Skeletal muscle tissue (tissue), 4 donors: Measurements from ENCODE around the gene SAPCD2. TPM values are rescaled to one million over a fixed set of nuclear protein-coding genes. Genes with fewer than 3 reads are reported as not detected.
"Not testable (repeated sequence)": the region's sequence is repeated elsewhere in the genome, so short reads cannot be mapped to it uniquely, and the experiment has no call there.

ENCODE experiments used
- H3K27ac ChIP-seq: one replicate; pipeline ENCODE4 v1.7.0; 2013; ENCODE audit warnings: mild to moderate bottlenecking, low read depth, low read length, inconsistent platforms
- H3K27me3 ChIP-seq, 3 donors: one replicate each; pipeline ENCODE4 v1.7.0; 2013; ENCODE audit warnings: low read length in 3 of 3; ENCODE audit not compliant: control insufficient read depth in 3 of 3, insufficient read depth in 3 of 3
- H3K36me3 ChIP-seq, 3 donors: one replicate each; pipeline ENCODE4 v1.7.0; 2013; ENCODE audit warnings: low read length in 3 of 3; ENCODE audit not compliant: control insufficient read depth in 3 of 3, insufficient read depth in 3 of 3
- H3K4me1 ChIP-seq, 3 donors: one replicate each; pipeline ENCODE4 v1.7.0; 2013; ENCODE audit warnings: low read length in 3 of 3, mild to moderate bottlenecking in 3 of 3; ENCODE audit not compliant: control insufficient read depth in 3 of 3, insufficient read depth in 3 of 3
- H3K4me3 ChIP-seq, 3 donors: one replicate each; pipeline ENCODE4 v1.7.0; 2013; ENCODE audit warnings: low read length in 3 of 3
- H3K9ac ChIP-seq, 3 donors: one replicate each; pipeline ENCODE4 v1.7.0; 2013; ENCODE audit warnings: low read length in 3 of 3, mild to moderate bottlenecking in 3 of 3, moderate library complexity in 2 of 3, low read depth in 1 of 3
- H3K9me3 ChIP-seq, 3 donors: one replicate each; pipeline ENCODE4 v1.7.0; 2013; ENCODE audit warnings: low read length in 3 of 3; ENCODE audit not compliant: control insufficient read depth in 3 of 3
- total RNA-seq: library from RNA; depleted of rRNA; stranded (reverse); fragments of >200 nt; gene quantifications from one replicate; pipeline ENCODE4 v1.2.3, GENCODE V29; 2014
- donor health status: Osteomylitis.

The SAPCD2 gene
- total RNA-seq, 1 donor from 2014 or later: 1.0 TPM

- peaks cover 5 to 18% (median 11%) of the 10 kb centered on the region in 3 donors for H3K27me3 ChIP-seq
- H3K36me3 ChIP-seq: no peaks in the 10 kb centered on the region
- H3K4me1 ChIP-seq: peaks cover 0 to 11% (median 4%) of the 10 kb centered on the region in 3 donors
- no peaks in the 10 kb centered on the region for H3K9me3 ChIP-seq
- no peak overlapping the region for H3K27ac ChIP-seq
- H3K4me3 ChIP-seq: no peak overlapping the region
- no peak overlapping the region for H3K9ac ChIP-seq
These were observed 4.9 kb downstream of the SAPCD2 start for GRCh38 chr9:137065336-137065967.

- Histone ChIP-seq H3K4me3 (no peak overlapping the region), H3K4me1 (peaks cover 0 to 11% (median 4%) of the 10 kb centered on the region in 3 donors), H3K27ac (no peak overlapping the region), H3K36me3 (no peaks in the 10 kb centered on the region), H3K9me3 (no peaks in the 10 kb centered on the region), H3K27me3 (peaks cover 5 to 18% (median 11%) of the 10 kb centered on the region in 3 donors), H3K9ac (no peak overlapping the region)
These were observed 5.5 kb downstream of the SAPCD2 start for GRCh38 chr9:137064880-137065164.

- Histone ChIP-seq H3K36me3 (no peaks in the 10 kb centered on the region), H3K9me3 (no peaks in the 10 kb centered on the region), H3K4me3 (no peak overlapping the region), H3K27me3 (peaks cover 5 to 14% (median 8%) of the 10 kb centered on the region in 3 donors), H3K27ac (no peak overlapping the region), H3K9ac (no peak overlapping the region), H3K4me1 (peaks cover 0 to 6% (median 2%) of the 10 kb centered on the region in 3 donors)
These were observed 6.1 kb downstream of the SAPCD2 start for GRCh38 chr9:137064027-137064879.

GRCh38 chr9:137063311-137064026 lies 6.9 kb downstream of the SAPCD2 start:
- H3K9ac ChIP-seq: no peak overlapping the region
- peaks cover 0 to 3% (median 2%) of the 10 kb centered on the region in 3 donors for H3K4me1 ChIP-seq
- no peaks in the 10 kb centered on the region for H3K9me3 ChIP-seq
- peaks cover 0 to 6% (median 4%) of the 10 kb centered on the region in 3 donors for H3K27me3 ChIP-seq
- no peak overlapping the region for H3K27ac ChIP-seq
- no peaks in the 10 kb centered on the region for H3K36me3 ChIP-seq
- no peak overlapping the region for H3K4me3 ChIP-seq

- H3K27me3 ChIP-seq, H3K4me1 ChIP-seq, H3K9ac ChIP-seq, H3K27ac ChIP-seq, H3K36me3 ChIP-seq, H3K4me3 ChIP-seq, H3K9me3 ChIP-seq: not testable (repeated sequence)
These were observed 7.6 kb downstream of the SAPCD2 start for GRCh38 chr9:137062798-137063197.

GRCh38 chr9:137062384-137062783 lies 8.0 kb downstream of the SAPCD2 start:
- peaks cover 0 to 4% (median 0%) of the 10 kb centered on the region in 3 donors for H3K27me3 ChIP-seq
- H3K4me1 ChIP-seq: peaks cover 0 to 3% (median 2%) of the 10 kb centered on the region in 3 donors
- no peaks in the 10 kb centered on the region for H3K36me3 ChIP-seq
- H3K9ac ChIP-seq: no peak overlapping the region
- no peak overlapping the region for H3K27ac ChIP-seq
- no peak overlapping the region for H3K4me3 ChIP-seq
- H3K9me3 ChIP-seq: no peaks in the 10 kb centered on the region

GRCh38 chr9:137058521-137059234 lies 11.7 kb downstream of the SAPCD2 start:
- H3K9me3 ChIP-seq: no peaks in the 10 kb centered on the region
- H3K27ac ChIP-seq: no peak overlapping the region
- H3K36me3 ChIP-seq: no peaks in the 10 kb centered on the region
- peaks cover 19 to 25% (median 25%) of the 10 kb centered on the region in 3 donors for H3K27me3 ChIP-seq
- peaks cover 15 to 22% (median 16%) of the 10 kb centered on the region in 3 donors for H3K4me1 ChIP-seq
- H3K9ac ChIP-seq: no peak overlapping the region
- H3K4me3 ChIP-seq: no peak overlapping the region

- Histone ChIP-seq H3K4me1 (peaks cover 20 to 29% (median 22%) of the 10 kb centered on the region in 3 donors), H3K9me3 (no peaks in the 10 kb centered on the region), H3K27ac (no peak overlapping the region), H3K27me3 (peaks cover 26 to 35% (median 33%) of the 10 kb centered on the region in 3 donors), H3K4me3 (no peak overlapping the region), H3K9ac (no peak overlapping the region), H3K36me3 (no peaks in the 10 kb centered on the region)
These were observed 12.8 kb downstream of the SAPCD2 start for GRCh38 chr9:137057545-137057944.

GRCh38 chr9:137056739-137057415 lies 13.5 kb downstream of the SAPCD2 start:
- Histone ChIP-seq H3K27me3 (peaks cover 31 to 40% (median 39%) of the 10 kb centered on the region in 3 donors), H3K36me3 (no peaks in the 10 kb centered on the region), H3K27ac (no peak overlapping the region), H3K9me3 (no peaks in the 10 kb centered on the region), H3K9ac (no peak overlapping the region), H3K4me3 (no peak overlapping the region), H3K4me1 (peaks cover 20 to 29% (median 22%) of the 10 kb centered on the region in 3 donors)
